H54 (cell line): Measurements from ENCODE around the gene HOXC6.

Experiments used
- DNase-seq: peaks from one replicate; pipeline ENCODE4 v3.0.0; 2011; ENCODE audit warnings: low spot score, mixed read lengths; ENCODE audit not compliant: insufficient read length
- FAIRE-seq: peaks from 3 replicates; lab custom pipeline; 2011; peaks lifted over from hg19 to GRCh38; lab: Jason Lieb, UNC
- POLR2A ChIP-seq: IDR thresholded peaks from 2 replicates; pipeline ENCODE4 v1.6.1; 2011; ENCODE audit warnings: low read depth, mild to moderate bottlenecking, low read length

Gene HOXC6

GRCh38 chr12:53985994-53986685, 42.1 kb upstream of the HOXC6 start:
- TF ChIP-seq POLR2A: no peak
- FAIRE-seq: no peak

GRCh38 chr12:53986686-53987483, 41.4 kb upstream of the HOXC6 start:
- no peak for TF ChIP-seq POLR2A
- no peak for FAIRE-seq
- DNase-seq: no peak

More at GRCh38 chr12:53985994-53986685, 42.1 kb upstream of the HOXC6 start:
- DNase-seq: no peak

- DNase-seq: no peak
- no peak for FAIRE-seq
- no peak for TF ChIP-seq POLR2A
Observed at GRCh38 chr12:53987787-53988230, 40.4 kb upstream of the HOXC6 start.

- TF ChIP-seq POLR2A: no peak
- DNase-seq (no peak), FAIRE-seq (no peak)
Observed at GRCh38 chr12:53988541-53989226, 39.6 kb upstream of the HOXC6 start.

GRCh38 chr12:53989227-53990113, 38.8 kb upstream of the HOXC6 start:
- FAIRE-seq (no peak), DNase-seq (no peak)
- TF ChIP-seq POLR2A: no peak

GRCh38 chr12:53990311-53991076, 37.7 kb upstream of the HOXC6 start:
- no peak for TF ChIP-seq POLR2A
- no peak for FAIRE-seq
- DNase-seq: no peak

GRCh38 chr12:53991077-53991460, 37.2 kb upstream of the HOXC6 start:
- FAIRE-seq (no peak), DNase-seq (no peak)
- no peak for TF ChIP-seq POLR2A

GRCh38 chr12:53992377-53992889, 35.8 kb upstream of the HOXC6 start:
- no peak for TF ChIP-seq POLR2A
- FAIRE-seq: no peak

GRCh38 chr12:53993162-53994008, 34.9 kb upstream of the HOXC6 start:
- TF ChIP-seq POLR2A: no peak
- no peak for DNase-seq
- no peak for FAIRE-seq

More at GRCh38 chr12:53992377-53992889, 35.8 kb upstream of the HOXC6 start:
- DNase-seq: no peak

GRCh38 chr12:53994009-53994263, 34.3 kb upstream of the HOXC6 start:
- DNase-seq (no peak), FAIRE-seq (no peak)
- TF ChIP-seq POLR2A: no peak

- TF ChIP-seq POLR2A: no peak
- FAIRE-seq (no peak), DNase-seq (no peak)
Observed at GRCh38 chr12:53994264-53995001, 33.8 kb upstream of the HOXC6 start.
